Testis (tissue), 2 donors: ENCODE results near the gene NKX6-2.

Source experiments
- CTCF ChIP-seq, 3 experiments: fragments of 450-650 bp in 2 of 3; fragments of 200-600 bp in 1 of 3; sonication (generic) in 1 of 3; IDR thresholded peaks; one replicate each; pipeline ENCODE4 v1.5.1; 2016 to 2019; ENCODE audit warnings: antibody characterized with exemption in 3 of 3, mild to moderate bottlenecking in 2 of 3, moderate library complexity in 1 of 3
- POLR2A ChIP-seq: fragments of 450-650 bp; IDR thresholded peaks from one replicate; pipeline ENCODE4 v1.6.1; 2017; ENCODE audit warnings: antibody characterized with exemption, mild to moderate bottlenecking, moderate library complexity

GRCh38 chr10:132742837-132743194 is 43.1 kb downstream of the NKX6-2 start:
- TF ChIP-seq CTCF (IDR thresholded peaks at IDR 0.05), result no peak
- TF ChIP-seq POLR2A, result no peak
